AG04450 (cell line): ENCODE data around the gene LCP1. TPM values are rescaled to one million over a fixed set of nuclear protein-coding genes. Genes with fewer than 3 reads are reported as not detected.

Experiments
- CTCF ChIA-PET: fragments of 300-600, 350-600 bp; formaldehyde crosslinking; extraction: SDS; loops from one replicate; lab custom pipeline; 2022; ENCODE audit warnings: antibody characterized with exemption, inconsistent platforms; lab: Charles Lee
- POLR2A ChIA-PET: fragments of 350-600 bp; formaldehyde crosslinking; extraction: SDS; loops from one replicate; lab custom pipeline; 2021; ENCODE audit warnings: antibody characterized with exemption, inconsistent platforms; lab: Yijun Ruan, JAX
- DNase-seq: peaks from one replicate; pipeline ENCODE4 v3.0.0-alpha.2; 2011; ENCODE audit warnings: low read depth, low spot score
- H3K27ac ChIP-seq: one replicate; pipeline ENCODE4 v1.5.1; 2012; ENCODE audit warnings: low read depth, low read length, control low read depth
- H3K27me3 ChIP-seq: one replicate; pipeline ENCODE4 v1.6.0; 2012; ENCODE audit warnings: low read length; ENCODE audit not compliant: control insufficient read depth, insufficient read depth
- H3K4me3 ChIP-seq: 2 replicates; pipeline ENCODE4 v1.5.1; 2011; ENCODE audit warnings: mild to moderate bottlenecking, low read depth, low read length, control low read depth
- H3K9me3 ChIP-seq: 2 replicates; pipeline ENCODE4 v1.5.1; 2012; ENCODE audit warnings: low read length; ENCODE audit not compliant: control insufficient read depth, insufficient read depth
- CTCF ChIP-seq: IDR thresholded peaks from 2 replicates; pipeline ENCODE4 v1.5.1; 2011; ENCODE audit warnings: low read depth, low read length, control low read depth, inconsistent platforms
- polyA plus RNA-seq: library from polyadenylated mRNA; depleted of rRNA; stranded (reverse); fragments of >200 nt; gene quantifications from 2 replicates; pipeline ENCODE4 v1.2.3, GENCODE V29; 2011

Gene LCP1
- polyA plus RNA-seq, 1 experiment, result not detected

- peaks cover 2% of the 10 kb centered on the region for H3K27me3 ChIP-seq
- no peaks in the 10 kb centered on the region for H3K9me3 ChIP-seq
- H3K27ac ChIP-seq, result no peak overlapping the region
- no peak for TF ChIP-seq CTCF
- CTCF ChIA-PET, result no interaction called here
- DNase-seq, result no peak
- no peak overlapping the region for H3K4me3 ChIP-seq
- POLR2A ChIA-PET, result no interaction called here
These were observed 507 bp upstream of the LCP1 start for GRCh38 chr13:46182491-46182877.

- no peak for DNase-seq
- Histone ChIP-seq H3K9me3 (no peaks in the 10 kb centered on the region), H3K27ac (no peak overlapping the region), H3K4me3 (no peak overlapping the region), H3K27me3 (peaks cover 2% of the 10 kb centered on the region)
- TF ChIP-seq CTCF, result no peak
- CTCF ChIA-PET, result no interaction called here
- POLR2A ChIA-PET, result no interaction called here
These were observed 569 bp downstream of the LCP1 start for GRCh38 chr13:46181377-46181839.

GRCh38 chr13:46179969-46180763 lies 1.8 kb downstream of the LCP1 start:
- Histone ChIP-seq H3K9me3 (no peaks in the 10 kb centered on the region), H3K27ac (no peak overlapping the region), H3K27me3 (no peaks in the 10 kb centered on the region), H3K4me3 (no peak overlapping the region)
- no peak for DNase-seq
- CTCF ChIA-PET, result no interaction called here
- TF ChIP-seq CTCF, result no peak
- POLR2A ChIA-PET, result no interaction called here

GRCh38 chr13:46179491-46179908 lies 2.5 kb downstream of the LCP1 start:
- CTCF ChIA-PET, result interaction anchor here (1.0 kb wide), 1 partner anchor 19 kb away, joined by 3 read pairs; no protein-coding TSS in a partner anchor
- Histone ChIP-seq H3K27ac (no peak overlapping the region), H3K4me3 (no peak overlapping the region), H3K27me3 (no peaks in the 10 kb centered on the region), H3K9me3 (no peaks in the 10 kb centered on the region)
- no peak for TF ChIP-seq CTCF
- DNase-seq, result no peak
- POLR2A ChIA-PET, result no interaction called here

- ChIA-PET CTCF (interaction anchor here (1.0 kb wide), 1 partner anchor 18 kb away, joined by 3 read pairs; no protein-coding TSS in a partner anchor), POLR2A (no interaction called here)
- no peak overlapping the region for H3K4me3 ChIP-seq
- H3K27me3 ChIP-seq, result no peaks in the 10 kb centered on the region
- H3K9me3 ChIP-seq, result no peaks in the 10 kb centered on the region
- no peak for TF ChIP-seq CTCF
- DNase-seq, result no peak
- H3K27ac ChIP-seq, result no peak overlapping the region
These were observed 3.2 kb downstream of the LCP1 start for GRCh38 chr13:46178821-46179220.
